BJ (cell line): ENCODE measurements around the gene IL4I1. TPM values are rescaled to one million over a fixed set of nuclear protein-coding genes. Genes with fewer than 3 reads are reported as not detected.
A peak's percentile ranks its signal among the peaks of the same experiment; 100 is the strongest.

ENCODE experiments used
- CTCF ChIA-PET: fragments of 350-600 bp; formaldehyde crosslinking; extraction: SDS; loops from one replicate; lab custom pipeline; 2021; ENCODE audit warnings: antibody characterized with exemption, inconsistent platforms; lab: Yijun Ruan, JAX
- POLR2A ChIA-PET: fragments of 300-600 bp; sonication (Branson Sonifier 250); formaldehyde crosslinking; extraction: SDS; loops from one replicate; lab custom pipeline; 2021; ENCODE audit warnings: antibody characterized with exemption; lab: Charles Lee
- DNase-seq: peaks from one replicate; pipeline ENCODE4 v3.0.0-alpha.2; 2011; ENCODE audit warnings: low read depth
- H3K27me3 ChIP-seq: 2 replicates; pipeline ENCODE4 v1.6.0; 2011; ENCODE audit warnings: low read length; ENCODE audit not compliant: control insufficient read depth, insufficient read depth
- H3K36me3 ChIP-seq: 2 replicates; pipeline ENCODE4 v1.5.1; 2011; ENCODE audit warnings: low read length; ENCODE audit not compliant: control insufficient read depth, insufficient read depth
- H3K4me3 ChIP-seq: 2 replicates; pipeline ENCODE4 v1.5.1; 2011; ENCODE audit warnings: low read depth, mild to moderate bottlenecking, control low read depth, low read length
- CTCF ChIP-seq: IDR thresholded peaks from 2 replicates; pipeline ENCODE4 v1.5.1; 2011; ENCODE audit warnings: low read depth, mild to moderate bottlenecking, control low read depth, inconsistent platforms, low read length, moderate library complexity; ENCODE audit not compliant: insufficient read depth
- polyA plus RNA-seq: library from polyadenylated mRNA; depleted of rRNA; stranded (reverse); fragments of >200 nt; gene quantifications from 2 replicates; pipeline ENCODE4 v1.2.3, GENCODE V29; 2011

Gene IL4I1
- polyA plus RNA-seq, 1 experiment: 0.12 TPM

- Histone ChIP-seq H3K4me3 (peak within 1 kb of the TSS; percentile 90), H3K36me3 (peaks cover 18% of the 10 kb centered on the region), H3K27me3 (no peaks in the 10 kb centered on the region)
- no peak for TF ChIP-seq CTCF
- DNase-seq: peak; percentile 60
- ChIA-PET CTCF (interaction anchor here (0.6 to 1.0 kb wide), 3 partner anchors 10 to 149 kb away, joined by 3 to 4 read pairs (median 3); partner anchors contain the start of genes AKT1S1 and TBC1D17), POLR2A (interaction anchor here (0.5 kb wide), 1 partner anchor 63 kb away, joined by 3 read pairs; no protein-coding TSS in a partner anchor)
Observed at GRCh38 chr19:49866933-49867782, 29.5 kb downstream of the IL4I1 start, which contains the start of gene PNKP. Gene PNKP (minus strand): TSS chr19:49867576. CDS start chr19:49867204, 372 bp downstream.

- CTCF ChIA-PET: no interaction called here
- POLR2A ChIA-PET: interaction anchor here (0.6 to 0.7 kb wide), 4 partner anchors 12 to 224 kb away, joined by 3 to 7 read pairs (median 4); partner anchors contain the start of genes AKT1S1 and MED25
- H3K27me3 ChIP-seq: no peaks in the 10 kb centered on the region
- no peak for TF ChIP-seq CTCF
- H3K4me3 ChIP-seq: no peak overlapping the region
- no peak for DNase-seq
- peaks cover 25% of the 10 kb centered on the region for H3K36me3 ChIP-seq
Observed at GRCh38 chr19:49864890-49865289, 31.8 kb downstream of the IL4I1 start.

GRCh38 chr19:49863935-49864320 lies 32.8 kb downstream of the IL4I1 start:
- H3K4me3 ChIP-seq: no peak overlapping the region
- H3K36me3 ChIP-seq: peaks cover 29% of the 10 kb centered on the region
- TF ChIP-seq CTCF: no peak
- DNase-seq: no peak
- ChIA-PET CTCF (no interaction called here), POLR2A (interaction anchor here (0.5 to 0.6 kb wide), 2 partner anchors 44 to 97 kb away, joined by 3 to 4 read pairs; partner anchors contain the start of gene AP2A1)
- no peaks in the 10 kb centered on the region for H3K27me3 ChIP-seq

GRCh38 chr19:49863254-49863934 lies 33.3 kb downstream of the IL4I1 start:
- TF ChIP-seq CTCF: no peak
- ChIA-PET CTCF (interaction anchor here (0.6 to 1.1 kb wide), 2 partner anchors 50 to 145 kb away, joined by 3 read pairs; no protein-coding TSS in a partner anchor), POLR2A (interaction anchor here (0.6 kb wide), 1 partner anchor 45 kb away, joined by 3 read pairs; no protein-coding TSS in a partner anchor)
- peaks cover 33% of the 10 kb centered on the region for H3K36me3 ChIP-seq
- no peak overlapping the region for H3K4me3 ChIP-seq
- no peaks in the 10 kb centered on the region for H3K27me3 ChIP-seq
- no peak for DNase-seq
